Activated CD8-positive, alpha-beta T cell treated with anti-CD3 and anti-CD28 coated beads for 36 hours (primary cell): ENCODE data around the gene ADGRG2. TPM values are rescaled to one million over a fixed set of nuclear protein-coding genes. Genes with fewer than 3 reads are reported as not detected.

Experiments
- ATAC-seq: fragments of 200-7000 bp; cut with Tn5 transposase; one replicate; pipeline ENCODE4 v1.10.0; 2021; ENCODE audit warnings: mild to moderate bottlenecking, moderate library complexity
- CTCF ChIA-PET: fragments of 350-600 bp; sonication (Branson Sonifier 250); formaldehyde crosslinking; loops from one replicate; lab custom pipeline; 2021; ENCODE audit warnings: antibody characterized with exemption; lab: Charles Lee
- POLR2A ChIA-PET: fragments of 350-600 bp; sonication (Branson Sonifier 250); formaldehyde crosslinking; loops from one replicate; lab custom pipeline; 2021; ENCODE audit warnings: antibody characterized with exemption; lab: Charles Lee
- DNase-seq: peaks from one replicate; pipeline ENCODE4 v3.0.0-alpha.2; 2020
- H3K27ac Mint-ChIP-seq: one replicate; pipeline ENCODE4 v1.8.0; 2021; ENCODE audit warnings: mild to moderate bottlenecking, mixed read lengths
- H3K27me3 Mint-ChIP-seq: one replicate; pipeline ENCODE4 v1.8.0; 2021; ENCODE audit warnings: mixed read lengths
- H3K36me3 Mint-ChIP-seq: one replicate; pipeline ENCODE4 v1.8.0; 2021; ENCODE audit warnings: low read depth, mixed read lengths
- H3K4me1 Mint-ChIP-seq: one replicate; pipeline ENCODE4 v1.8.0; 2021; ENCODE audit warnings: low read depth, mixed read lengths
- H3K4me3 Mint-ChIP-seq: one replicate; pipeline ENCODE4 v1.8.0; 2021; ENCODE audit warnings: mild to moderate bottlenecking, moderate library complexity, mixed read lengths
- H3K9me3 Mint-ChIP-seq: one replicate; pipeline ENCODE4 v1.8.0; 2021; ENCODE audit warnings: mixed read lengths
- intact Hi-C: fragments of 100-400 bp; cut with micrococcal nuclease; formaldehyde crosslinking; loops from one replicate; pipeline ENCODE4 v1.10.0; 2022
- total RNA-seq, 2 experiments: library from RNA; stranded (reverse); gene quantifications; one replicate each; pipeline ENCODE4 v1.2.3, GENCODE V29; 2021
- TF ChIP-seq, protein P1 (sequence below): fragments of 200-600 bp; IDR thresholded peaks from one replicate; pipeline ENCODE4 v1.8.0; 2022; ENCODE audit warnings: antibody characterized with exemption, mild to moderate bottlenecking

The ADGRG2 gene
- total RNA-seq, 2 experiments from 2014 or later, result not detected

DNA sequence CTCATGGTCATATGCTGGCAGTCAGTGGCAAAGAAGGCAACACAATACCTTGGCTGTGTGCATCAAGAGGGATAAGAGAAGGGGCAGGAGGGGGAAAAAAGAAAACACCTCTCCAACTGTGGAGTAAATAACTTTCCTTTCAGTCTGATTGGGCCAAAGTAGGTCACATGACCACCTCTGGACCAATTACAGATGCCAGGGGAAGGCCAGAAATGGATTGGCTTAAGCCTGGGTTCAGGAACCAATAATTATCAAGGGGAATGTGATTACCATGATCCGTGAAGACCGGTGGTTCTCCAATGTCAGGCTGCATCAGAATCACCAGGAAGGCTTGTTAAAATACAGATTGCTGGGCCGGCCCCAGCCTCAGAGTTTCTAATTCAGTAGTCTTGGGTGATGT is 7.4 kb upstream of the ADGRG2 start:
- H3K4me1 Mint-ChIP-seq, result no peaks in the 10 kb centered on the region
- H3K9me3 Mint-ChIP-seq, result no peaks in the 10 kb centered on the region
- ATAC-seq, result no peak
- TF ChIP-seq, protein P1, sequence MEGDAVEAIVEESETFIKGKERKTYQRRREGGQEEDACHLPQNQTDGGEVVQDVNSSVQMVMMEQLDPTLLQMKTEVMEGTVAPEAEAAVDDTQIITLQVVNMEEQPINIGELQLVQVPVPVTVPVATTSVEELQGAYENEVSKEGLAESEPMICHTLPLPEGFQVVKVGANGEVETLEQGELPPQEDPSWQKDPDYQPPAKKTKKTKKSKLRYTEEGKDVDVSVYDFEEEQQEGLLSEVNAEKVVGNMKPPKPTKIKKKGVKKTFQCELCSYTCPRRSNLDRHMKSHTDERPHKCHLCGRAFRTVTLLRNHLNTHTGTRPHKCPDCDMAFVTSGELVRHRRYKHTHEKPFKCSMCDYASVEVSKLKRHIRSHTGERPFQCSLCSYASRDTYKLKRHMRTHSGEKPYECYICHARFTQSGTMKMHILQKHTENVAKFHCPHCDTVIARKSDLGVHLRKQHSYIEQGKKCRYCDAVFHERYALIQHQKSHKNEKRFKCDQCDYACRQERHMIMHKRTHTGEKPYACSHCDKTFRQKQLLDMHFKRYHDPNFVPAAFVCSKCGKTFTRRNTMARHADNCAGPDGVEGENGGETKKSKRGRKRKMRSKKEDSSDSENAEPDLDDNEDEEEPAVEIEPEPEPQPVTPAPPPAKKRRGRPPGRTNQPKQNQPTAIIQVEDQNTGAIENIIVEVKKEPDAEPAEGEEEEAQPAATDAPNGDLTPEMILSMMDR, result no peak
- CTCF ChIA-PET, result no interaction called here
- no peak overlapping the region for H3K27ac Mint-ChIP-seq
- intact Hi-C loops, result no loop called here
- no peaks in the 10 kb centered on the region for H3K36me3 Mint-ChIP-seq
- DNase-seq, result no peak
- no peak overlapping the region for H3K4me3 Mint-ChIP-seq
- no peaks in the 10 kb centered on the region for H3K27me3 Mint-ChIP-seq
- POLR2A ChIA-PET, result no interaction called here

- H3K4me3 Mint-ChIP-seq, result no peak overlapping the region
- no peaks in the 10 kb centered on the region for H3K4me1 Mint-ChIP-seq
- intact Hi-C loops, result no loop called here
- peaks cover 13% of the 10 kb centered on the region for H3K27me3 Mint-ChIP-seq
- ChIA-PET POLR2A (no interaction called here), CTCF (no interaction called here)
- no peak overlapping the region for H3K27ac Mint-ChIP-seq
- no peaks in the 10 kb centered on the region for H3K36me3 Mint-ChIP-seq
- TF ChIP-seq, protein P1, result no peak
- no peak for DNase-seq
- ATAC-seq, result no peak
- no peaks in the 10 kb centered on the region for H3K9me3 Mint-ChIP-seq
These were observed 5.4 kb upstream of the ADGRG2 start for GRCh38 chrX:19127649-19128168.

DNA sequence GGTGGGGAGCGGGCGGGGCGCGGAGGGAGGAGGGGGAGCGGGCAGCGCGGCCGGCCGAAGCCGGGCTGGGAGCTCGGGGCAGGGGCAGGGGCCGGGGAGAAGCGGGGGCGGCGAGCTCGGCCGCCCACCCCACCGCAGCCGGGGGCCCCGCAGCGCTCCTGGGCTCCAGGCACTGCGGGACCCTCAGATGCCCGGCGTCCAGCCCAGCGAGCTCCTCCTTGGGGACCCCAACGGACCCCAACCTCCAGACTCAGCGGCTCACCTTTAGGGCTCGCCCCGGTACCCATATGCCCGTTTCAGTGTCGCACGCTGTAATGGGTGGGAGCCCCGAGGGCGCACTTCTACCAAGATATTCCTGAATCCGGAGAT is 357 bp upstream of the ADGRG2 start:
- no peaks in the 10 kb centered on the region for H3K9me3 Mint-ChIP-seq
- H3K36me3 Mint-ChIP-seq, result no peaks in the 10 kb centered on the region
- CTCF ChIA-PET, result no interaction called here
- ATAC-seq, result no peak
- no peak overlapping the region for H3K4me3 Mint-ChIP-seq
- H3K27ac Mint-ChIP-seq, result no peak overlapping the region
- H3K27me3 Mint-ChIP-seq, result peaks cover 26% of the 10 kb centered on the region
- no peaks in the 10 kb centered on the region for H3K4me1 Mint-ChIP-seq
- TF ChIP-seq, protein P1, result no peak
- no peak for DNase-seq
- POLR2A ChIA-PET, result no interaction called here
- intact Hi-C loops, result no loop called here

GRCh38 chrX:19121466-19121865 is 802 bp downstream of the ADGRG2 start:
- intact Hi-C loops, result no loop called here
- Mint-ChIP-seq H3K27me3 (peaks cover 26% of the 10 kb centered on the region), H3K9me3 (no peaks in the 10 kb centered on the region), H3K27ac (no peak overlapping the region), H3K4me3 (no peak overlapping the region), H3K4me1 (no peaks in the 10 kb centered on the region), H3K36me3 (no peaks in the 10 kb centered on the region)
- ChIA-PET CTCF (no interaction called here), POLR2A (no interaction called here)
- ATAC-seq, result no peak
- DNase-seq, result no peak
- TF ChIP-seq, protein P1, result no peak

- Mint-ChIP-seq H3K4me3 (no peak overlapping the region), H3K4me1 (no peaks in the 10 kb centered on the region), H3K27me3 (peaks cover 22% of the 10 kb centered on the region), H3K9me3 (no peaks in the 10 kb centered on the region), H3K27ac (no peak overlapping the region), H3K36me3 (no peaks in the 10 kb centered on the region)
- DNase-seq (no peak), ATAC-seq (no peak)
- ChIA-PET POLR2A (no interaction called here), CTCF (no interaction called here)
- TF ChIP-seq, protein P1, result no peak
- intact Hi-C loops, result no loop called here
These were observed 11.6 kb downstream of the ADGRG2 start for GRCh38 chrX:19110642-19111041.
